ENCODE data around the gene SNX11. TPM values are rescaled to one million over a fixed set of nuclear protein-coding genes. Genes with fewer than 3 reads are reported as not detected.
"Not testable (repeated sequence)": the region's sequence is repeated elsewhere in the genome, so short reads cannot be mapped to it uniquely, and the experiment has no call there.

The SNX11 gene
- total RNA-seq, 4 donors from 2014 or later: 9.5 to 19.8 (median 15.0) TPM

- no peak for DNase-seq
- H3K4me1 ChIP-seq: no peaks in the 10 kb centered on the region
- H3K36me3 ChIP-seq: peaks cover 0 to 70% (median 0%) of the 10 kb centered on the region in 3 donors
- TF ChIP-seq, protein P1, sequence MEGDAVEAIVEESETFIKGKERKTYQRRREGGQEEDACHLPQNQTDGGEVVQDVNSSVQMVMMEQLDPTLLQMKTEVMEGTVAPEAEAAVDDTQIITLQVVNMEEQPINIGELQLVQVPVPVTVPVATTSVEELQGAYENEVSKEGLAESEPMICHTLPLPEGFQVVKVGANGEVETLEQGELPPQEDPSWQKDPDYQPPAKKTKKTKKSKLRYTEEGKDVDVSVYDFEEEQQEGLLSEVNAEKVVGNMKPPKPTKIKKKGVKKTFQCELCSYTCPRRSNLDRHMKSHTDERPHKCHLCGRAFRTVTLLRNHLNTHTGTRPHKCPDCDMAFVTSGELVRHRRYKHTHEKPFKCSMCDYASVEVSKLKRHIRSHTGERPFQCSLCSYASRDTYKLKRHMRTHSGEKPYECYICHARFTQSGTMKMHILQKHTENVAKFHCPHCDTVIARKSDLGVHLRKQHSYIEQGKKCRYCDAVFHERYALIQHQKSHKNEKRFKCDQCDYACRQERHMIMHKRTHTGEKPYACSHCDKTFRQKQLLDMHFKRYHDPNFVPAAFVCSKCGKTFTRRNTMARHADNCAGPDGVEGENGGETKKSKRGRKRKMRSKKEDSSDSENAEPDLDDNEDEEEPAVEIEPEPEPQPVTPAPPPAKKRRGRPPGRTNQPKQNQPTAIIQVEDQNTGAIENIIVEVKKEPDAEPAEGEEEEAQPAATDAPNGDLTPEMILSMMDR (IDR thresholded peaks at IDR 0.05): no peak
- TF ChIP-seq POLR2A (IDR thresholded peaks at IDR 0.05): no peak
- no peaks in the 10 kb centered on the region for H3K27me3 ChIP-seq
- no peak overlapping the region for H3K27ac ChIP-seq
- no peaks in the 10 kb centered on the region for H3K9me3 ChIP-seq
- H3K4me3 ChIP-seq: no peak overlapping the region
These were observed 37.4 kb upstream of the SNX11 start for GRCh38 chr17:48070195-48070594.

DNA sequence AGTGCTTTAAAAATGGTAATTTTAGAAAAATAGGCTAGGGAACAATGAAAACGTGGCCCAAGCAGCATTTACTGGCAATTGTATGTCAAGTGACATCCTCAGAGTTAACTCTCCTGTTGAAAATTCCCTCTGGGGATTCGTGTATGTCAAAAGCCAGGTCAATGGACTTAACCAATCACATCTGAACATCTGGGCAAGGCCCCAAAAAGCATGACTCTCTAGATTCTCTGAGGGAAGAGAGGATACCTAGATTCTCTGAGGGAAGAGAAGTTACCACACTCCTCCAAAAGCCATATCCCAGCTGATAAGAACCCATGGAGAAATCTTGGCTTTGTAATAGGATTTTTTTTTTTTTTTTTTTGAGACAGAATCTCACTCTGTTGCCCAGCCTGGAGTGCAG, 35.9 kb upstream of the SNX11 start:
- TF ChIP-seq POLR2A (IDR thresholded peaks at IDR 0.05): no peak
- TF ChIP-seq, protein P1 (IDR thresholded peaks at IDR 0.05): no peak
- no peaks in the 10 kb centered on the region for H3K9me3 ChIP-seq
- H3K36me3 ChIP-seq: peaks cover 0 to 70% (median 0%) of the 10 kb centered on the region in 3 donors
- H3K27ac ChIP-seq: no peak overlapping the region
- no peak overlapping the region for H3K4me3 ChIP-seq
- H3K27me3 ChIP-seq: no peaks in the 10 kb centered on the region
- DNase-seq: no peak
- H3K4me1 ChIP-seq: no peaks in the 10 kb centered on the region

- DNase-seq, H3K4me3 ChIP-seq, H3K4me1 ChIP-seq, H3K27me3 ChIP-seq, H3K27ac ChIP-seq, H3K9me3 ChIP-seq: not testable (repeated sequence)
- H3K36me3 ChIP-seq: peaks cover 0 to 63% (median 0%) of the 10 kb centered on the region in 3 donors
These were observed 34.8 kb upstream of the SNX11 start for GRCh38 chr17:48072811-48073210.

- not testable (repeated sequence) for H3K27ac ChIP-seq, H3K4me3 ChIP-seq, H3K4me1 ChIP-seq, H3K27me3 ChIP-seq, H3K9me3 ChIP-seq, DNase-seq
- H3K36me3 ChIP-seq: peaks cover 0 to 55% (median 0%) of the 10 kb centered on the region in 3 donors
These were observed 33.9 kb upstream of the SNX11 start for GRCh38 chr17:48073566-48074094.

GRCh38 chr17:48074322-48075081, 33.1 kb upstream of the SNX11 start:
- Histone ChIP-seq H3K9me3 (no peaks in the 10 kb centered on the region), H3K27ac (no peak overlapping the region), H3K4me3 (no peak overlapping the region), H3K27me3 (no peaks in the 10 kb centered on the region), H3K4me1 (no peaks in the 10 kb centered on the region), H3K36me3 (peaks cover 0 to 52% (median 0%) of the 10 kb centered on the region in 3 donors)
- TF ChIP-seq, protein P1 (IDR thresholded peaks at IDR 0.05): peak; percentile 35 to 98 (median 94)
- TF ChIP-seq POLR2A (IDR thresholded peaks at IDR 0.05): no peak
- DNase-seq: peak in 2 of 3 donors; percentile 79 to 94

DNA sequence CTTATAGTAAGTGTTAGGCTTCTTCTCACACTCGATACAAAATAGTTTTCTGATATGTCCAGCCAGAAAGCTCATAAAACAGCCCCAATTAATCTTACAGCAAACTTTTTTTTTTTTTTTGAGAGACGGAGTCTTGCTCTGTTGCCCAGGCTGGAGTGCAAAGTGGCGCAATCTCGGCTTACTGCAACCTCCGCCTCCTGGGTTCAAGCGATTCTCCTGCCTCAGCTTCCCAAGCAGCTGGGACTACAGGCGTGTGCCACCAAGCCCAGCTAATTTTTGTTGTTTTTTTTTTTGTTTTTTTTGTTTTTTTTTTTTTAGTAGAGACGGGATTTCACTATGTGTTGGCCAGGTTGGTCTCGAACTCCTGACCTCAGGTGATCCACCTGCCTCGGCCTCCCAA, 30.4 kb upstream of the SNX11 start:
- H3K4me1 ChIP-seq, H3K4me3 ChIP-seq, H3K27ac ChIP-seq, H3K9me3 ChIP-seq, H3K27me3 ChIP-seq: not testable (repeated sequence)
- H3K36me3 ChIP-seq: peaks cover 0 to 44% (median 0%) of the 10 kb centered on the region in 3 donors
- peak in 1 of 3 donors; percentile 38 for DNase-seq

GRCh38 chr17:48081858-48082257, 25.7 kb upstream of the SNX11 start:
- Histone ChIP-seq H3K27ac (no peak overlapping the region), H3K9me3 (no peaks in the 10 kb centered on the region), H3K36me3 (peaks cover 0 to under 1% (median 0%) of the 10 kb centered on the region in 3 donors), H3K4me1 (peaks cover 0 to 14% (median 0%) of the 10 kb centered on the region in 4 donors), H3K27me3 (no peaks in the 10 kb centered on the region), H3K4me3 (no peak overlapping the region)
- DNase-seq: no peak
- TF ChIP-seq, protein P1 (IDR thresholded peaks at IDR 0.05): no peak
- TF ChIP-seq POLR2A (IDR thresholded peaks at IDR 0.05): no peak
